CD4-positive, alpha-beta memory T cell (primary cell): Measurements from ENCODE around the gene GHITM. TPM values are rescaled to one million over a fixed set of nuclear protein-coding genes. Genes with fewer than 3 reads are reported as not detected.

Source experiments
- CTCF ChIA-PET: fragments of 350-600 bp; sonication (Branson Sonifier 250); formaldehyde crosslinking; loops from one replicate; lab custom pipeline; 2021; ENCODE audit warnings: inconsistent platforms; ENCODE audit not compliant: partially characterized antibody; lab: Charles Lee
- POLR2A ChIA-PET: fragments of 350-600 bp; sonication (Branson Sonifier 250); formaldehyde crosslinking; loops from one replicate; lab custom pipeline; 2021; ENCODE audit not compliant: partially characterized antibody; lab: Charles Lee
- DNase-seq, 5 donors: peaks; one replicate each; pipeline versions ENCODE4 v3.0.0 to v3.0.0-alpha.2; 2020 to 2022; ENCODE audit warnings: mixed read lengths in 1 of 5
- H3K27ac ChIP-seq: one replicate; pipeline ENCODE4 v1.7.0; 2013; ENCODE audit warnings: low read depth, low read length
- H3K27me3 ChIP-seq: 2 replicates; pipeline ENCODE4 v1.7.0; 2013; ENCODE audit warnings: mild to moderate bottlenecking, low read length, moderate library complexity; ENCODE audit not compliant: insufficient read depth
- H3K36me3 ChIP-seq: 2 replicates; pipeline ENCODE4 v1.7.0; 2013; ENCODE audit warnings: mild to moderate bottlenecking, low read length, moderate library complexity; ENCODE audit not compliant: insufficient read depth
- H3K4me1 ChIP-seq: 2 replicates; pipeline ENCODE4 v1.7.0; 2013; ENCODE audit warnings: mild to moderate bottlenecking, low read length, moderate library complexity; ENCODE audit not compliant: insufficient read depth
- H3K4me3 ChIP-seq, 2 donors: one replicate each; pipeline ENCODE4 v1.7.0; 2013; ENCODE audit warnings: low read length in 2 of 2, mild to moderate bottlenecking in 1 of 2
- H3K9me3 ChIP-seq, 2 donors: one replicate each; pipeline ENCODE4 v1.7.0; 2013; ENCODE audit warnings: low read length in 2 of 2, control low read depth in 1 of 2; ENCODE audit not compliant: control insufficient read depth in 1 of 2
- H3K27ac Mint-ChIP-seq, 7 donors: one replicate each; pipeline ENCODE4 v1.8.0; 2020 to 2021; ENCODE audit warnings: mixed read lengths in 7 of 7, mild to moderate bottlenecking in 6 of 7, inconsistent platforms in 3 of 7, moderate library complexity in 3 of 7
- H3K27me3 Mint-ChIP-seq, 2 donors: one replicate each; pipeline ENCODE4 v1.8.0; 2020 to 2021; ENCODE audit warnings: mixed read lengths in 2 of 2
- H3K36me3 Mint-ChIP-seq, 2 donors: one replicate each; pipeline ENCODE4 v1.8.0; 2020 to 2021; ENCODE audit warnings: mixed read lengths in 2 of 2, inconsistent platforms in 1 of 2, mild to moderate bottlenecking in 1 of 2
- H3K4me1 Mint-ChIP-seq, 4 donors: one replicate each; pipeline ENCODE4 v1.8.0; 2020 to 2021; ENCODE audit warnings: mixed read lengths in 4 of 4, mild to moderate bottlenecking in 1 of 4
- H3K4me3 Mint-ChIP-seq, 8 donors: one replicate each; pipeline ENCODE4 v1.8.0; 2020 to 2021; ENCODE audit warnings: mixed read lengths in 8 of 8, mild to moderate bottlenecking in 7 of 8, moderate library complexity in 6 of 8, inconsistent platforms in 3 of 8
- H3K9me3 Mint-ChIP-seq, 8 donors: one replicate each; pipeline ENCODE4 v1.8.0; 2020 to 2021; ENCODE audit warnings: mixed read lengths in 8 of 8, mild to moderate bottlenecking in 5 of 8, inconsistent platforms in 3 of 8, moderate library complexity in 1 of 8
- intact Hi-C: fragments of 100-400 bp; cut with micrococcal nuclease; formaldehyde crosslinking; loops from one replicate; pipeline ENCODE4 v1.15.1; 2023
- polyA plus RNA-seq, 2 donors: library from polyadenylated mRNA; unstranded; fragments of 300-500 nt; fragmentation: Illumina TruSeq; gene quantifications; one replicate each; pipeline ENCODE4 v1.2.3, GENCODE V29; 2021
- total RNA-seq, 2 experiments: library from RNA; stranded (reverse); gene quantifications; one replicate each; pipeline ENCODE4 v1.2.3, GENCODE V29; 2021

The GHITM gene
- total and polyA plus RNA-seq, 4 experiments from 2014 or later, result 83.4 to 525 (median 173) TPM

GRCh38 chr10:84185526-84186175 is 46.3 kb downstream of the GHITM start:
- H3K27me3 ChIP-seq, result no peaks in the 10 kb centered on the region
- intact Hi-C loops, result no loop called here
- H3K27me3 Mint-ChIP-seq, result no peaks in the 10 kb centered on the region
- ChIA-PET CTCF (no interaction called here), POLR2A (no interaction called here)
- peaks cover 0 to 5% (median 3%) of the 10 kb centered on the region in 4 donors for H3K4me1 Mint-ChIP-seq
- DNase-seq, result no peak
- no peaks in the 10 kb centered on the region for H3K9me3 Mint-ChIP-seq
- no peak overlapping the region for H3K27ac ChIP-seq
- peaks cover 3% of the 10 kb centered on the region for H3K4me1 ChIP-seq
- H3K9me3 ChIP-seq, result no peaks in the 10 kb centered on the region
- no peaks in the 10 kb centered on the region for H3K36me3 ChIP-seq
- no peaks in the 10 kb centered on the region for H3K36me3 Mint-ChIP-seq
- H3K27ac Mint-ChIP-seq, result no peak overlapping the region
- H3K4me3 Mint-ChIP-seq, result no peak overlapping the region
- H3K4me3 ChIP-seq, result no peak overlapping the region

- Histone ChIP-seq H3K27me3 (no peaks in the 10 kb centered on the region), H3K36me3 (no peaks in the 10 kb centered on the region), H3K4me3 (no peak overlapping the region), H3K9me3 (no peaks in the 10 kb centered on the region), H3K27ac (no peak overlapping the region), H3K4me1 (peaks cover 13% of the 10 kb centered on the region)
- no peaks in the 10 kb centered on the region for H3K36me3 Mint-ChIP-seq
- CTCF ChIA-PET, result no interaction called here
- POLR2A ChIA-PET, result no interaction called here
- H3K4me1 Mint-ChIP-seq, result peaks cover 7 to 15% (median 11%) of the 10 kb centered on the region in 4 donors
- no peak for DNase-seq
- intact Hi-C loops, result no loop called here
- H3K27ac Mint-ChIP-seq, result no peak overlapping the region
- H3K4me3 Mint-ChIP-seq, result no peak overlapping the region
- H3K27me3 Mint-ChIP-seq, result peaks cover 3 to 4% of the 10 kb centered on the region in 2 donors
- H3K9me3 Mint-ChIP-seq, result no peaks in the 10 kb centered on the region
Observed at GRCh38 chr10:84188815-84189214, 49.5 kb downstream of the GHITM start.

GRCh38 chr10:84190621-84191020 is 51.3 kb downstream of the GHITM start:
- Mint-ChIP-seq H3K36me3 (no peaks in the 10 kb centered on the region), H3K9me3 (no peaks in the 10 kb centered on the region), H3K27ac (peak overlapping the region in 2 of 7 donors; percentile 30 to 72), H3K27me3 (peaks cover 5 to 9% of the 10 kb centered on the region in 2 donors), H3K4me3 (no peak overlapping the region), H3K4me1 (peaks cover 9 to 18% (median 12%) of the 10 kb centered on the region in 4 donors)
- H3K9me3 ChIP-seq, result no peaks in the 10 kb centered on the region
- H3K4me1 ChIP-seq, result peaks cover 24% of the 10 kb centered on the region
- intact Hi-C loops, result loop anchor here (5.0 kb wide), 1 partner anchor 53 kb away; the partner anchor contains the start of gene GHITM
- H3K27ac ChIP-seq, result no peak overlapping the region
- ChIA-PET POLR2A (interaction anchor here (0.9 to 1.4 kb wide), 2 partner anchors 13 to 43 kb away, joined by 3 read pairs; no protein-coding TSS in a partner anchor), CTCF (interaction anchor here (1.4 kb wide), 1 partner anchor 43 kb away, joined by 4 read pairs; no protein-coding TSS in a partner anchor)
- H3K4me3 ChIP-seq, result no peak overlapping the region
- no peaks in the 10 kb centered on the region for H3K36me3 ChIP-seq
- no peak for DNase-seq
- peaks cover 5% of the 10 kb centered on the region for H3K27me3 ChIP-seq

GRCh38 chr10:84191106-84191505 is 51.8 kb downstream of the GHITM start:
- H3K27me3 Mint-ChIP-seq, result peaks cover 9 to 12% of the 10 kb centered on the region in 2 donors
- no peak overlapping the region for H3K27ac ChIP-seq
- peak overlapping the region in 5 of 7 donors; percentile 20 to 67 (median 30) for H3K27ac Mint-ChIP-seq
- H3K36me3 ChIP-seq, result no peaks in the 10 kb centered on the region
- no peaks in the 10 kb centered on the region for H3K9me3 ChIP-seq
- POLR2A ChIA-PET, result interaction anchor here (0.9 to 1.4 kb wide), 2 partner anchors 14 to 43 kb away, joined by 3 read pairs; no protein-coding TSS in a partner anchor
- no peak overlapping the region for H3K4me3 ChIP-seq
- peak overlapping the region in 3 of 8 donors; percentile 2 to 31 (median 7) for H3K4me3 Mint-ChIP-seq
- intact Hi-C loops, result loop anchor here (5.0 kb wide), 1 partner anchor 54 kb away; the partner anchor contains the start of gene GHITM
- H3K36me3 Mint-ChIP-seq, result no peaks in the 10 kb centered on the region
- no peaks in the 10 kb centered on the region for H3K9me3 Mint-ChIP-seq
- H3K27me3 ChIP-seq, result peaks cover 10% of the 10 kb centered on the region
- H3K4me1 ChIP-seq, result peaks cover 24% of the 10 kb centered on the region
- peak; percentile 15 to 61 (median 43) for DNase-seq
- CTCF ChIA-PET, result interaction anchor here (1.4 to 1.5 kb wide), 2 partner anchors 43 to 346 kb away, joined by 4 read pairs; no protein-coding TSS in a partner anchor
- H3K4me1 Mint-ChIP-seq, result peaks cover 9 to 23% (median 12%) of the 10 kb centered on the region in 4 donors

- H3K27me3 Mint-ChIP-seq, result peaks cover 19 to 23% of the 10 kb centered on the region in 2 donors
- H3K9me3 ChIP-seq, result no peaks in the 10 kb centered on the region
- H3K27me3 ChIP-seq, result peaks cover 13% of the 10 kb centered on the region
- intact Hi-C loops, result loop anchor here (5.0 kb wide), 1 partner anchor 56 kb away; the partner anchor contains the start of gene GHITM
- DNase-seq, result no peak
- H3K4me3 ChIP-seq, result no peak overlapping the region
- no peaks in the 10 kb centered on the region for H3K36me3 ChIP-seq
- H3K27ac ChIP-seq, result no peak overlapping the region
- no peak overlapping the region for H3K27ac Mint-ChIP-seq
- no peaks in the 10 kb centered on the region for H3K36me3 Mint-ChIP-seq
- no peaks in the 10 kb centered on the region for H3K9me3 Mint-ChIP-seq
- peaks cover 24% of the 10 kb centered on the region for H3K4me1 ChIP-seq
- H3K4me1 Mint-ChIP-seq, result peaks cover 9 to 27% (median 12%) of the 10 kb centered on the region in 4 donors
- H3K4me3 Mint-ChIP-seq, result peak overlapping the region in 3 of 8 donors; percentile 29 to 68 (median 58)
- CTCF ChIA-PET, result interaction anchor here (0.8 to 1.3 kb wide), 2 partner anchors 14 to 46 kb away, joined by 3 read pairs; no protein-coding TSS in a partner anchor
- POLR2A ChIA-PET, result interaction anchor here (1.0 kb wide), 1 partner anchor 16 kb away, joined by 5 read pairs; no protein-coding TSS in a partner anchor
Observed at GRCh38 chr10:84193327-84193726, 54.0 kb downstream of the GHITM start.

GRCh38 chr10:84193846-84194423 is 54.6 kb downstream of the GHITM start:
- no peaks in the 10 kb centered on the region for H3K9me3 Mint-ChIP-seq
- CTCF ChIA-PET, result interaction anchor here (0.8 to 1.3 kb wide), 2 partner anchors 13 to 46 kb away, joined by 3 read pairs; no protein-coding TSS in a partner anchor
- peaks cover 9 to 27% (median 12%) of the 10 kb centered on the region in 4 donors for H3K4me1 Mint-ChIP-seq
- no peak overlapping the region for H3K27ac Mint-ChIP-seq
- Histone ChIP-seq H3K36me3 (no peaks in the 10 kb centered on the region), H3K27ac (no peak overlapping the region), H3K4me1 (peaks cover 24% of the 10 kb centered on the region), H3K27me3 (peaks cover 13% of the 10 kb centered on the region), H3K9me3 (no peaks in the 10 kb centered on the region), H3K4me3 (no peak overlapping the region)
- peaks cover 19 to 26% of the 10 kb centered on the region in 2 donors for H3K27me3 Mint-ChIP-seq
- peak overlapping the region in 7 of 8 donors; percentile 29 to 73 (median 57) for H3K4me3 Mint-ChIP-seq
- intact Hi-C loops, result loop anchor here (5.0 kb wide), 1 partner anchor 57 kb away; the partner anchor contains the start of gene GHITM
- no peak for DNase-seq
- no peaks in the 10 kb centered on the region for H3K36me3 Mint-ChIP-seq
- POLR2A ChIA-PET, result interaction anchor here (1.0 kb wide), 1 partner anchor 16 kb away, joined by 5 read pairs; no protein-coding TSS in a partner anchor
